Measurements from ENCODE around the gene NOVA2.

NOVA2 gene

DNA sequence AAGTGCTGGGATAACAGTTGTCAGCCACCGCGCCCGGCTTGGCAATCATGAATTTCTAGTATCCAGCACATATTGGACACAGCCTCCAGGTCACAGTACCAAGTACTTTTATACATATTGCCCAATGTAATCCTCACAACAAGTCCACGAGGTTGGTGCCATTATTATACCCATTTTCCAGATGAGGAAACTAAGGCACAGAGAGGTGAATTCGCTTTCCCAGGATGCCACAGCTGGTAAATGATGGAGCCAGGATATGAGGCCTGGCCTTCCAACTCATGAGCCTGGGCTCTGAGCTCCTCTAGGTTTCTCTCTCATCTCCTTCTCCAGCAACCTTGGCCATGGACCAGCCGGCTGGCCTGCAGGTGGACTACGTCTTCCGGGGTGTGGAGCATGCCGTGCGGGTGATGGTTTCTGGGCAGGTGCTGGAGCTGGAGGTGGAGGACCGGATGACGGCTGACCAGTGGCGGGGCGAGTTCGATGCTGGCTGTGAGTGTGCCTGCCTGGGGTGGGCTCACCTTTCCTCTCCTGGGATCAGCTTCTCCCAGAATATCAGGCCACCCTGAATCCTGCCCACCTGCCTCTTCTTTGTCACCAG is 29.1 kb upstream of the NOVA2 start:
- 96% methylated on average over 10 of the region's 15 CpGs for WGBS

DNA sequence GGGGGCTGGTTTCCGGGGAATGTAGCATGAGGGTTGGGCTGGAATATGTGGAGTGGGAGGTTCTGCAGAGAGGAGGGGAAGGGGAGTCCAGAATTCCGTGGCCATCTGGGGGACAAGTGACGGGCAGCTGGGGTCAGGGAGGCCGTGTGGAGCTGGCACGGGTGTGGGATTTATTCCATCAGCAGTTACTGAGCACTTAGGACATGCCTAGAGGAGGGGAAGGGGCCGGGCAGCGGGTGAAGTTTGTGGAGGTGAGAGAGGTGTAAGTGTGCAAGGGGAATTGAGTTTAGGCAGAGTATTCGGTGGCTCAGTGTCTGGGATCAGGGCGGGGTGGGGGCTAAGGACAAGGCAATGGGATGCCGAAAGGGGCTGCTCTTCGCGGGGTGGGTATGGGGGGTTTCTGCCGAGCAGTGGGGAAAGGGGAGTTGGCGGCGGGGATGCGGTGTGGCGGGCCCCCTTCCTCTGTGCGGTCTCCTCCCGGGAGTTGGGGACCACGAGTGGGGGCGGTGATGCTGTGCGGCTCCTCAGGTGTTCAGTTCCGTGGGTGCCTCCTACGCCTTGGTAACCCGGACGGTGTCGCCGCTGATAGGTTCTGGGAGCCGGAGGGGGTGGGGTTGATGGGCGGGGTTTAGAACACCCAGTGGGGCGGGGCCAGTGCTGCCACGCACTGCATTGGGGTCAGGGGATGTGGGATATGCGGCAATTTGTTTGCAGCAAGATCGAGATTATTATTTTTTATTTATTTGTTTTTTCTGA is 27.0 kb upstream of the NOVA2 start:
- H3K27ac ChIP-seq (ENCODE audit: low read length, poor library complexity, severe bottlenecking), result no peak overlapping the region
- no peak overlapping the region for H2AFZ ChIP-seq (ENCODE audit: low read depth, low read length)
- H3K4me2 ChIP-seq (ENCODE audit: low read length, poor library complexity, severe bottlenecking), result peak overlapping the region; percentile 53
- no peak overlapping the region for H3K4ac ChIP-seq (ENCODE audit: low read depth in 1 of 2, low read length in 2 of 2)
- no peak overlapping the region for H2BK12ac ChIP-seq (ENCODE audit: low read length in 2 of 2)
- H2BK120ac ChIP-seq (ENCODE audit: low read depth, low read length), result no peak overlapping the region
- H3K4me3 ChIP-seq (ENCODE audit: insufficient read depth in 1 of 2, low read depth in 1 of 2, low read length in 2 of 2), result peak overlapping the region; percentile 40 to 41
- H3K27me3 ChIP-seq (ENCODE audit: control insufficient read depth in 1 of 2, insufficient read depth in 1 of 2, low read length in 2 of 2), result peaks cover 0 to 16% of the 10 kb centered on the region in 2 experiments
- H3K23ac ChIP-seq (ENCODE audit: low read length in 2 of 2), result no peak overlapping the region
- WGBS, result 19% methylated on average over 33 of the region's 34 CpGs
- H3K4me1 ChIP-seq (ENCODE audit: control insufficient read depth, insufficient read depth, low read depth, low read length), result peaks cover 16% of the 10 kb centered on the region
- peaks cover 42% of the 10 kb centered on the region for H3K79me1 ChIP-seq (replicated peaks; ENCODE audit: low read length, poor library complexity, severe bottlenecking)
- no peak for DNase-seq
- no peak overlapping the region for H3K9ac ChIP-seq (ENCODE audit: low read length)
- H2BK15ac ChIP-seq (ENCODE audit: low read depth, poor library complexity, severe bottlenecking), result peak overlapping the region; percentile 49
- H3K36me3 ChIP-seq (ENCODE audit: control insufficient read depth in 1 of 2, insufficient read depth in 2 of 2, low read depth in 1 of 2, low read length in 2 of 2), result peaks cover 6 to 14% of the 10 kb centered on the region in 2 experiments
- H3K14ac ChIP-seq (ENCODE audit: low read length in 2 of 2), result no peak overlapping the region
- no peaks in the 10 kb centered on the region for H3K9me3 ChIP-seq (ENCODE audit: control insufficient read depth, low read length)
- no peak overlapping the region for H2AK5ac ChIP-seq (ENCODE audit: low read length, severe bottlenecking)
- H2BK5ac ChIP-seq (ENCODE audit: low read depth, low read length, poor library complexity, severe bottlenecking), result no peak overlapping the region
- peak overlapping the region in 1 of 2 experiments; percentile 25 for H3K18ac ChIP-seq (ENCODE audit: low read depth in 1 of 2, low read length in 2 of 2)
- H4K91ac ChIP-seq (ENCODE audit: low read length), result peak overlapping the region; percentile 20
- H4K8ac ChIP-seq (ENCODE audit: low read length), result peak overlapping the region; percentile 7

More for the DNA sequence above, 29.1 kb upstream of the NOVA2 start:
- H2AFZ ChIP-seq (ENCODE audit: low read depth, low read length), result no peak overlapping the region
- no peak overlapping the region for H2AK5ac ChIP-seq (ENCODE audit: low read length, severe bottlenecking)
- no peak overlapping the region for H2BK12ac ChIP-seq (ENCODE audit: low read length in 2 of 2)
- no peak overlapping the region for H3K4ac ChIP-seq (ENCODE audit: low read depth in 1 of 2, low read length in 2 of 2)
- no peak overlapping the region for H2BK120ac ChIP-seq (ENCODE audit: low read depth, low read length)
- H3K4me3 ChIP-seq (ENCODE audit: insufficient read depth in 1 of 2, low read depth in 1 of 2, low read length in 2 of 2), result no peak overlapping the region
- H3K23ac ChIP-seq (ENCODE audit: low read length in 2 of 2), result no peak overlapping the region
- H3K27ac ChIP-seq (ENCODE audit: low read length, poor library complexity, severe bottlenecking), result no peak overlapping the region
- no peak overlapping the region for H2BK5ac ChIP-seq (ENCODE audit: low read depth, low read length, poor library complexity, severe bottlenecking)
- peaks cover 10 to 18% of the 10 kb centered on the region in 2 experiments for H3K36me3 ChIP-seq (ENCODE audit: control insufficient read depth in 1 of 2, insufficient read depth in 2 of 2, low read depth in 1 of 2, low read length in 2 of 2)
- no peak overlapping the region for H3K4me2 ChIP-seq (ENCODE audit: low read length, poor library complexity, severe bottlenecking)
- H4K8ac ChIP-seq (ENCODE audit: low read length), result no peak overlapping the region
- peaks cover 34% of the 10 kb centered on the region for H3K79me1 ChIP-seq (replicated peaks; ENCODE audit: low read length, poor library complexity, severe bottlenecking)
- H3K14ac ChIP-seq (ENCODE audit: low read length in 2 of 2), result no peak overlapping the region
- no peaks in the 10 kb centered on the region for H3K9me3 ChIP-seq (ENCODE audit: control insufficient read depth, low read length)
- no peak overlapping the region for H4K91ac ChIP-seq (ENCODE audit: low read length)
- no peak overlapping the region for H3K18ac ChIP-seq (ENCODE audit: low read depth in 1 of 2, low read length in 2 of 2)
- H2BK15ac ChIP-seq (ENCODE audit: low read depth, poor library complexity, severe bottlenecking), result no peak overlapping the region
- no peak for DNase-seq
- H3K9ac ChIP-seq (ENCODE audit: low read length), result no peak overlapping the region
- peaks cover 16% of the 10 kb centered on the region for H3K4me1 ChIP-seq (ENCODE audit: control insufficient read depth, insufficient read depth, low read depth, low read length)
- H3K27me3 ChIP-seq (ENCODE audit: control insufficient read depth in 1 of 2, insufficient read depth in 1 of 2, low read length in 2 of 2), result peaks cover 0 to 16% of the 10 kb centered on the region in 2 experiments

DNA sequence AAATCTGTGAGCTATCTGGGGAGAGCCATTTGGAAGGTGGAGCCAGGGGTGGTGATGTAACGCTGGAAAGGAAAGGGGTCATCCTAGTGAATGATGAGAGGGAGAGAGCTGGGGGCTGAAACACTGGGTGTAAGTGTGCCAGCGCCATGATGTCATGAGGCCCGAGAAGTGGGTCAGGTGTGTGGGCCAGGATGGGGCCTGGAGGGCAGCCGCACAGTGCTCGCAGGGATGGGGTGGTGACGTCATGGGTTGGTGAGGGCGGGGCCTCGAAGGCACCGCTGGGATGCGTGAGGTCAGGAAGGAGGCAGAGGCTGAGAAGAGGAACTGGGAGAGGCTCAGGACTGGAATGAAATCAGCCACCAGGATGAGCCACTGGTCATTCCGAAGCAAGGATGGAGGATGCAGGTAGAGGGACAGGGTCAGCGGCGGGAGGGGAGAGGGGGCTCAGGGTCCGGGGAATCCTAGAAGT is 26.0 kb upstream of the NOVA2 start:
- Histone ChIP-seq H3K4ac (ENCODE audit: low read depth in 1 of 2, low read length in 2 of 2) (no peak overlapping the region), H4K91ac (ENCODE audit: low read length) (no peak overlapping the region), H3K36me3 (ENCODE audit: control insufficient read depth in 1 of 2, insufficient read depth in 2 of 2, low read depth in 1 of 2, low read length in 2 of 2) (peaks cover 6 to 14% of the 10 kb centered on the region in 2 experiments), H4K8ac (ENCODE audit: low read length) (peak overlapping the region; percentile 46), H3K9ac (ENCODE audit: low read length) (no peak overlapping the region), H3K23ac (ENCODE audit: low read length in 2 of 2) (no peak overlapping the region), H3K4me3 (ENCODE audit: insufficient read depth in 1 of 2, low read depth in 1 of 2, low read length in 2 of 2) (peak overlapping the region in 1 of 2 experiments; percentile 40), H3K27ac (ENCODE audit: low read length, poor library complexity, severe bottlenecking) (no peak overlapping the region), H3K79me1 (replicated peaks; ENCODE audit: low read length, poor library complexity, severe bottlenecking) (peaks cover 44% of the 10 kb centered on the region), H3K9me3 (ENCODE audit: control insufficient read depth, low read length) (no peaks in the 10 kb centered on the region), H3K18ac (ENCODE audit: low read depth in 1 of 2, low read length in 2 of 2) (no peak overlapping the region), H3K14ac (ENCODE audit: low read length in 2 of 2) (no peak overlapping the region), H3K27me3 (ENCODE audit: control insufficient read depth in 1 of 2, insufficient read depth in 1 of 2, low read length in 2 of 2) (peaks cover 0 to 16% of the 10 kb centered on the region in 2 experiments), H3K4me2 (ENCODE audit: low read length, poor library complexity, severe bottlenecking) (no peak overlapping the region), H2BK5ac (ENCODE audit: low read depth, low read length, poor library complexity, severe bottlenecking) (no peak overlapping the region), H2BK120ac (ENCODE audit: low read depth, low read length) (no peak overlapping the region), H2BK12ac (ENCODE audit: low read length in 2 of 2) (peak overlapping the region in 1 of 2 experiments; percentile 73), H2AFZ (ENCODE audit: low read depth, low read length) (no peak overlapping the region), H2BK15ac (ENCODE audit: low read depth, poor library complexity, severe bottlenecking) (no peak overlapping the region), H2AK5ac (ENCODE audit: low read length, severe bottlenecking) (no peak overlapping the region), H3K4me1 (ENCODE audit: control insufficient read depth, insufficient read depth, low read depth, low read length) (peaks cover 16% of the 10 kb centered on the region)
- 14% methylated on average over 14 of the region's 14 CpGs for WGBS
- DNase-seq, result peak; percentile 42

DNA sequence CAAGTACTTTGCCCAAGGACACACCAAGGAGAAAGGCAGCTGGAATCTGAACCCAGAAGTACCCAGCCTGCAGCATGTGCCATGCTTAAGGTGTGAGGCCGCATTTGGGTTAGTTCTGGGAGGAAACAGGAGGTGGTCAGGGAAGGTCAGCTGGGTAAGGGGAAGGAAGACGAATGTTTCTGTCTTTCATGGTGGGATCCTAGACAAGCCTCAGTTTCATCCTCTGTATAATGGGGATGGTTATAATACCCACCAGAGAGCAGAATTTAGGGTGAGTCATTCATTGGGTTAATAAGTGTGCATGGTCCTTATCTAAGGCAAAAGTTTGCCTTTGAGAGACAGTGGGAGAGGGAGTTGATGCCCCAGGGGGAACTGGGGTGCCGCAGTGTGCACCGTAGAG is 25.2 kb upstream of the NOVA2 start:
- WGBS, result 94% methylated on average over 4 of the region's 4 CpGs
- H4K8ac ChIP-seq (ENCODE audit: low read length), result no peak overlapping the region

More for the DNA sequence above, 25.2 kb upstream of the NOVA2 start:
- peaks cover 16% of the 10 kb centered on the region for H3K4me1 ChIP-seq (ENCODE audit: control insufficient read depth, insufficient read depth, low read depth, low read length)
- no peak overlapping the region for H2BK15ac ChIP-seq (ENCODE audit: low read depth, poor library complexity, severe bottlenecking)
- H3K4me3 ChIP-seq (ENCODE audit: insufficient read depth in 1 of 2, low read depth in 1 of 2, low read length in 2 of 2), result no peak overlapping the region
- peaks cover 44% of the 10 kb centered on the region for H3K79me1 ChIP-seq (replicated peaks; ENCODE audit: low read length, poor library complexity, severe bottlenecking)
- H3K36me3 ChIP-seq (ENCODE audit: control insufficient read depth in 1 of 2, insufficient read depth in 2 of 2, low read depth in 1 of 2, low read length in 2 of 2), result peaks cover 6 to 10% of the 10 kb centered on the region in 2 experiments
- no peak overlapping the region for H3K23ac ChIP-seq (ENCODE audit: low read length in 2 of 2)
- no peak overlapping the region for H3K4me2 ChIP-seq (ENCODE audit: low read length, poor library complexity, severe bottlenecking)
- no peak overlapping the region for H3K18ac ChIP-seq (ENCODE audit: low read depth in 1 of 2, low read length in 2 of 2)
- H3K27me3 ChIP-seq (ENCODE audit: control insufficient read depth in 1 of 2, insufficient read depth in 1 of 2, low read length in 2 of 2), result peaks cover 0 to 16% of the 10 kb centered on the region in 2 experiments
- H2AFZ ChIP-seq (ENCODE audit: low read depth, low read length), result no peak overlapping the region
- no peak for DNase-seq
- H2BK12ac ChIP-seq (ENCODE audit: low read length in 2 of 2), result no peak overlapping the region
- no peaks in the 10 kb centered on the region for H3K9me3 ChIP-seq (ENCODE audit: control insufficient read depth, low read length)
- H3K14ac ChIP-seq (ENCODE audit: low read length in 2 of 2), result no peak overlapping the region
- H2AK5ac ChIP-seq (ENCODE audit: low read length, severe bottlenecking), result no peak overlapping the region
- H3K27ac ChIP-seq (ENCODE audit: low read length, poor library complexity, severe bottlenecking), result no peak overlapping the region
- no peak overlapping the region for H4K91ac ChIP-seq (ENCODE audit: low read length)
- H3K4ac ChIP-seq (ENCODE audit: low read depth in 1 of 2, low read length in 2 of 2), result no peak overlapping the region
- H2BK120ac ChIP-seq (ENCODE audit: low read depth, low read length), result no peak overlapping the region
- no peak overlapping the region for H3K9ac ChIP-seq (ENCODE audit: low read length)
- H2BK5ac ChIP-seq (ENCODE audit: low read depth, low read length, poor library complexity, severe bottlenecking), result no peak overlapping the region

Measured in mesenchymal stem cell (in vitro differentiated cells and primary cell).